ENCODE results near the gene JAG2. TPM values are rescaled to one million over a fixed set of nuclear protein-coding genes. Genes with fewer than 3 reads are reported as not detected.

JAG2 gene
- total RNA-seq, 4 donors from 2014 or later, result 47.4 to 75.4 (median 67.2) TPM

GRCh38 chr14:105149146-105149781, 19.3 kb downstream of the JAG2 start:
- Histone ChIP-seq H3K36me3 (peaks cover 48% of the 10 kb centered on the region), H3K4me3 (no peak overlapping the region), H3K27ac (no peak overlapping the region), H3K27me3 (no peaks in the 10 kb centered on the region), H3K9me3 (no peaks in the 10 kb centered on the region), H3K4me1 (peaks cover 2% of the 10 kb centered on the region)
- 80% methylated on average over 1 of the region's 18 CpGs for WGBS
- DNase-seq (ENCODE audit: low spot score in 2 of 2), result no peak
- TF ChIP-seq POLR2A (IDR thresholded peaks at IDR 0.05) (no peak), POLR2AphosphoS5 (IDR thresholded peaks at IDR 0.05) (no peak)

- peak in 1 of 2 donors; percentile 47 for DNase-seq (ENCODE audit: low spot score in 2 of 2)
- H3K27ac ChIP-seq, result no peak overlapping the region
- no peak overlapping the region for H3K4me3 ChIP-seq
- peaks cover 48% of the 10 kb centered on the region for H3K36me3 ChIP-seq
- H3K9me3 ChIP-seq, result no peaks in the 10 kb centered on the region
- no peaks in the 10 kb centered on the region for H3K27me3 ChIP-seq
- TF ChIP-seq POLR2AphosphoS5 (IDR thresholded peaks at IDR 0.05) (no peak), CTCF (IDR thresholded peaks at IDR 0.05) (no peak), EP300 (IDR thresholded peaks at IDR 0.05) (no peak), POLR2A (IDR thresholded peaks at IDR 0.05) (no peak)
- H3K4me1 ChIP-seq, result no peaks in the 10 kb centered on the region
- WGBS, result 100% methylated on average over 1 of the region's 27 CpGs
Observed at GRCh38 chr14:105148604-105149145, 19.9 kb downstream of the JAG2 start.

GRCh38 chr14:105147671-105148603, 20.6 kb downstream of the JAG2 start:
- H3K4me1 ChIP-seq, result no peaks in the 10 kb centered on the region
- 89% methylated on average over 36 of the region's 62 CpGs for WGBS
- TF ChIP-seq POLR2AphosphoS5 (IDR thresholded peaks at IDR 0.05) (no peak), POLR2A (IDR thresholded peaks at IDR 0.05) (no peak), CTCF (IDR thresholded peaks at IDR 0.05) (no peak), EP300 (IDR thresholded peaks at IDR 0.05) (no peak)
- H3K36me3 ChIP-seq, result peaks cover 53% of the 10 kb centered on the region
- H3K9me3 ChIP-seq, result no peaks in the 10 kb centered on the region
- peak in 1 of 2 donors; percentile 59 for DNase-seq (ENCODE audit: low spot score in 2 of 2)
- H3K27ac ChIP-seq, result no peak overlapping the region
- H3K4me3 ChIP-seq, result no peak overlapping the region
- H3K27me3 ChIP-seq, result no peaks in the 10 kb centered on the region

- no CpG with 5 or more reads among the region's 22 CpGs for WGBS
- H3K36me3 ChIP-seq, result peaks cover 58% of the 10 kb centered on the region
Observed at GRCh38 chr14:105146976-105147635, 21.5 kb downstream of the JAG2 start.

GRCh38 chr14:105146181-105146975, 22.2 kb downstream of the JAG2 start:
- TF ChIP-seq POLR2AphosphoS5 (IDR thresholded peaks at IDR 0.05) (no peak), POLR2A (IDR thresholded peaks at IDR 0.05) (no peak), EP300 (IDR thresholded peaks at IDR 0.05) (no peak), CTCF (IDR thresholded peaks at IDR 0.05) (no peak)
- H3K4me1 ChIP-seq, result no peaks in the 10 kb centered on the region

More at GRCh38 chr14:105146976-105147635, 21.5 kb downstream of the JAG2 start:
- Histone ChIP-seq H3K4me1 (no peaks in the 10 kb centered on the region), H3K4me3 (no peak overlapping the region), H3K27ac (no peak overlapping the region), H3K27me3 (no peaks in the 10 kb centered on the region), H3K9me3 (no peaks in the 10 kb centered on the region)
- DNase-seq (ENCODE audit: low spot score in 2 of 2), result no peak
- TF ChIP-seq POLR2A (IDR thresholded peaks at IDR 0.05), result no peak
- no peak for TF ChIP-seq EP300 (IDR thresholded peaks at IDR 0.05)
- no peak for TF ChIP-seq POLR2AphosphoS5 (IDR thresholded peaks at IDR 0.05)

More at GRCh38 chr14:105146181-105146975, 22.2 kb downstream of the JAG2 start:
- H3K36me3 ChIP-seq, result peaks cover 60% of the 10 kb centered on the region
- no peak overlapping the region for H3K4me3 ChIP-seq
- H3K9me3 ChIP-seq, result no peaks in the 10 kb centered on the region
- DNase-seq (ENCODE audit: low spot score in 2 of 2), result peak in 1 of 2 donors; percentile 58
- H3K27ac ChIP-seq, result no peak overlapping the region
- H3K27me3 ChIP-seq, result no peaks in the 10 kb centered on the region
- WGBS, result 94% methylated on average over 3 of the region's 40 CpGs

All from suprapubic skin (tissue), 4 donors.